ENCODE data around the gene TSPAN18.
A peak's percentile ranks its signal among the peaks of the same experiment; 100 is the strongest.

Gene TSPAN18

GRCh38 chr11:44737245-44738085 lies 10.7 kb downstream of the TSPAN18 start:
- DNase-seq (ENCODE audit: low spot score) = no peak

DNA sequence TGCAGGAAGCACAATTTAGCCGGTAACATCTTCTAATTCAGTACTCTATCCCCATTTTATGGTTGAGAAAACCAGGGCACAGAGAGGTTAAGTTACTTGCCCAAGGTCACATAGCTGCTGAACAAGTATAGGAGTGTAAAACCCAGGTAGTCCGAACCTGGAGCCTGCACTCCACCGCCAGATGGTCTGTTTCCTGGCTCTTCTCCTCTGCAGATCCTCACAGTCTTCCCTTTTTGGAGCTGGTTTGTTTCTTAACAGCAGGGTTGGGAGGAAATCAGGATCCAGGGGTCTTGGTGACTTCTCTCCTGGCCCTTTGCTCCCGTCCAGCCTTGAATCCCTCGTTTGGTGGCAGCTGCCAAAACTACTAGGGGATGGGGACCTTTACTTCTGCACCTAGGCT lies 12.0 kb downstream of the TSPAN18 start:
- DNase-seq (ENCODE audit: low spot score) = no peak

DNA sequence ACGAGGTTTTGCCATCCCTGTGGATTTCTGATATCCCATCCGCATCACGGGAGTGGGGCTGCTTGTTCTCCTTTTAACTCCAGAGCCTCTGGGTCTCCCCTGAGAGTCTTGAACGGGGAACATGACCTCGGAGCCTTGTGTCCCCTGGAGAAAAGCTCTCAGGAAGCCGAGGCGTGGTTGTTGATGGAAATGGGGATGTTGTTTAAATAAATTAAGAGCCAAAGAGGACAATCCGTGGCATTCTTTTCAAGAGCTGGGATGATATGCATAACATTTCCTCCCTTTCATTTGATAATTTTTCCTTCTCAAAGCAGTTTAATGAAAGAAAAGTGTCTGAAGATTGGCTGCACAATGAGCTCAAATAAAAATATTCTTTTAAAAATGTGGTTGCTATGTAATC lies 14.2 kb downstream of the TSPAN18 start:
- no peak for DNase-seq (ENCODE audit: low spot score)

DNA sequence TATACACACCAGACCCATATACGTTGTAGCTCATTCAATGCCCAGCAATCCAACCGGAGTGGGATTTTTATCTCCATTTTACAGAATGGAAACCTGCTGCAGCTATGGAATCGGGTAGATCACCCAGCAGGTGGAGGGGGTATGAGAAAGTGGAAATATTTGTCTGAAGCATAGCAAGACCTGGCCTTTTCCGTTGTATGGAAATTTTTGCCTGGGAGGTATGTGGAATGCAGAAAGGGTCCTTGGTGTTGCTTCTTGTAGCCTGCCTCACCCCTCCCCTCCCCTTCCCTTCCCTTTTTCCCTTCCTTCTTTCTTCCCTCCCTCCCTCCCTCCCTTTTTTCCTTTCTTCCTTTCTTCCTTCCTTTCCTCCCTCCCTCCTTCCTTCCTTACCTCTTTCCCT lies 15.2 kb downstream of the TSPAN18 start:
- DNase-seq (ENCODE audit: low spot score) = no peak

GRCh38 chr11:44742508-44743246 lies 15.9 kb downstream of the TSPAN18 start:
- DNase-seq (ENCODE audit: low spot score) = no peak

GRCh38 chr11:44743326-44743725 lies 16.6 kb downstream of the TSPAN18 start:
- no peak for DNase-seq (ENCODE audit: low spot score)

- peak; percentile 69 for DNase-seq (ENCODE audit: low spot score)
Measured at GRCh38 chr11:44743959-44744557, 17.3 kb downstream of the TSPAN18 start.

DNA sequence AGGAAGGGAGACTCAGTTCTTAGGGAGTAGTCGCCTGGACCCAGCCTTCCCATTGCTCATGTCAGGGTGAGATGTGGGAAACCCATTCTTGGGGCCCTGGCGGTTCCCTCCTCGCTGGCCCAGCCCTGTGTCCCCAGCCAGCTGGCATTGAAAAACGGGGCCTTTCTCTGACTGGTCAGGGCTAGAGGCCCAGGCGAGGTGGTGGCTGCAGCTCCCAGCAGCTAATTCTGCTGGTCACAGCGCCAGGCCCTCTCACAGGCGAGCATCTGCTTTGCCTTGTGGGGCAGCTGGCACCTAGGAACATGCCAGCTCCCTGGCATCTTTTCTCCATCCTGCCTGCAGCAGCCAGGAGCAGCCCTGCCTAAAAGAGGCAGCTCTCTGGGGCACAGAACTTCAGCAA lies 20.1 kb downstream of the TSPAN18 start:
- no peak for DNase-seq (ENCODE audit: low spot score)

DNA sequence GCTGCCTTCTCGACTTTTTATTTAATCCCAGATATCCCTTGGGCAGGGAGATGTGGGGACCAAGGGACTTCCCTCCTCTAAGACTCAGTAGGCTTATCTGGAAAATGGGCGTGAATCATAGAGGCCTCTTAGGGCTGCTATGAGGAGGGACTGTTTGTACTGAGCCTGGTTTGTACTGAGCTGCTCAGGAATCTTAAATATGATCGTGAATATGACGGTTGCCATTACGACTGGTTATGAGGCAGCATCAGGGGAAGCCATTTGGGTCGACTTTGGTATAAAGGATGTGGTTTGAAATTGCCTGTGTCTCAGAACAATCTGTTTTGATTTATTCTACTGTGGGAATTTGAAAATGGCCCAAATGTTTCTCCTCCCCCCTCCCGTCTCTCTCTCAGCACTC lies 20.6 kb downstream of the TSPAN18 start:
- DNase-seq (ENCODE audit: low spot score) = peak; percentile 85

- no peak for DNase-seq (ENCODE audit: low spot score)
Measured at GRCh38 chr11:44747836-44748235, 21.1 kb downstream of the TSPAN18 start.

- DNase-seq (ENCODE audit: low spot score) = no peak
Measured at GRCh38 chr11:44748606-44749005, 21.8 kb downstream of the TSPAN18 start.

DNA sequence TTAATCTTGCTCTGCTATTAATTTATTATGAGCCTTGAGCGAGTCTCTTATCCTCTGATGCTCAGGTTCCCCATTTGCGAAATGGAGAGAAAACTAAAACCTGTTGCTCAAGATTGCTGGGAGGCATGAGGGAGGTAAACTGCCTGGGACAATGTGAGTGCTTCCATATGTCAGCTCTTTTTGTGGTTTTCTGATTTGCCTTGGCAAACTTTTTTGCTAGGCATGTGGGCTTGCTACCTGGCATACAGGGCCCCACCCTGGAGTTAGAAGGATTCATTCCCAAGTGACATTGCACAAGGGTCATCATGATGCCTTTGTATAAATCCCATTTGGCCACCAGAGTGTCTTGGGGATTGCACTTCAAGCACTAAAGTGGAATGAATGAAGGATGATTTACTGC lies 22.4 kb downstream of the TSPAN18 start:
- DNase-seq (ENCODE audit: low spot score) = no peak

DNA sequence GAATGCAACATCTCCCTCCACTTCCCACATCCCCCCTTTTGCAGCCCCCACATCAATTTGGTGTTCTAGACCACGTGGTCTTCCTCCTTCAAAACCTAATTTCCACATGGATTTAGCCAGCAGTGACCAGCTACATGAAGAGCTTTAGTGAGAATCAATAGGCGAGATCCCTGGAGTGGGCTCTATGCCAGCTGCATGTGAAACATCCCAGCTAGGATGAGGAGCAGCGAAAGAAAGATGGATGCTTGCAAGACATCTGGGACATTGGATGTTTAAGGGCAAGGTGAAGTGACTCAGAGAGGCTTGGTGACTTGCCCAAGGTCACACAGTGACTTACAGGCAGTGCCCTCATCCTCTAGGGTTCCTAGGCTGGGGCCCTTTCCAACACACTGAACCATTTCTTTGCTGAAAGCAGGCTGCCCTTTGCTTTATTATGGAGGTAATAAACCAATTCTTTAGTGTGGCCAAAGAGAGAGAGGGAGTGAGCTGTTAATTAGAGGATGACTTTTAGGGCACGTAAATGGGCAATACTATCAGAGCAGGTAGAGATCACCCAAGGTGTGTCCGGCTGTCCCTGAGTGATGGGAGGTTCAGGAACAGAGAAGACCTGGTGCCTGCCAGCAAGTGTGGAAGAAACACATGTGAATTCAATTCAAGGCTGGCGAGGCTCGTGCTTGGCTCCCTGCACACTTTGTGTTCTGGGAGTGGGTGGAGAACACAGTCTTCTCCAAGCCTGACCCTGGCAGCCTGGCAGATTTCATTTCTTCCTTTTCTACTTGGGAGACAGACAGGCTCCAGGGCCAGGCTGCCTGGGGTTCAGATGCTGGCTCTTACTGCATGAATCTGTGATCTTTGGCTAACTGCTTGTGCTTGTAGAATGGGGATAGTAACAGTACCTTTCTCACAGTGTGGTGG lies 24.0 kb downstream of the TSPAN18 start:
- DNase-seq (ENCODE audit: low spot score) = no peak

- DNase-seq (ENCODE audit: low spot score) = no peak
Measured at GRCh38 chr11:44752300-44752699, 25.5 kb downstream of the TSPAN18 start.

DNA sequence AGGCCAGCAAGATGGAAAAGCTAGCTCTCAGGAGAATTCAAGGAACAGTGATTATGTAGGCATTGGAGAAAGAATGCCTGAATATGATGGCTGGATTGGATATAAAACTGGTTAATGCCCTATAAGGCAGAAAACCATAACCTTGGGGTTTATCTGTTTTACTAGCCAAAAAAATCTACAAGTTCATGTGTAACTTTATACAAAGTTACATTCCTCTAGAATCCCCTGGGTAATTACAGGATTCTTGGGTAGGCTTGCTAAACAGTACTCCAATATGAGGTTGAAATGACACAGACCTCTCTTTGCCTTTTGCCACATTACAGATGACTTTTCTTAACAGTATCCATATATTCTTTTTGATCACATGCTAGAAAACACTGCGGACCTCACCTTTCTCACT lies 26.0 kb downstream of the TSPAN18 start:
- DNase-seq (ENCODE audit: low spot score) = no peak

- peak; percentile 35 for DNase-seq (ENCODE audit: low spot score)
Measured at GRCh38 chr11:44753961-44754645, 27.3 kb downstream of the TSPAN18 start.

DNA sequence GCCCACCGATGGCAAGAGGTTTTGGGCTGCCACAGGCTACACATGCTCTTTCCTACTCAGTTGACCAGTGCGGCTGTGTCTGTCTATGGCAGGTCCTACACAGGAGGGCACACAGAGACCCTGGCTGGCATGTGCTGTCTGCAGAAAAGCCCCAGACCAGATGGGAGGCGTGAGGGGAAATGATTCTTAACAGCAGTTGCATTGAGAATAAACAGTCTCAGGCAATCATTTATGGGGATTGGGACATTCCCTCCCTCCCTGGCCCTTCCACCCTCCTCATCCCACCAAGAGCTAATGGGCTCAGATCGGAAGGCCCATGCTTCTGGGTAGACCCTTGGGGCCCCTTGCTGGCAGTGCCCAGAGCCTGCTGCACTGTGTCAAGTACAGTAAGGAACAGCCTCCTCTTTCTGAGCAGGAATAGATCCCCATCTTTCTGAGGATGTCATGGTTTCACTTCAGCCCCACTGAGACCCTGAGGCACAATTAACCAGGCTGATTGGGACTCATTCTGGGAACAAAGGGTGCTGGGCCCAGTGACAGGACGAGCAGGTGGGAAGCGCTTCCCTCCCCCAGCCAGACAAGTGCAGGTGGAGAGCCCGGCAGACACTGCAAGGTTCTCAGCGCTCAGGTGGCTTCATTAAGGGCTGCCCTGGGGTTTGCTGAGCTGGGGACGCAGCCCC lies 28.3 kb downstream of the TSPAN18 start:
- no peak for DNase-seq (ENCODE audit: low spot score)

- peak; percentile 73 for DNase-seq (ENCODE audit: low spot score)
Measured at GRCh38 chr11:44755556-44756523, 29.1 kb downstream of the TSPAN18 start.

DNA sequence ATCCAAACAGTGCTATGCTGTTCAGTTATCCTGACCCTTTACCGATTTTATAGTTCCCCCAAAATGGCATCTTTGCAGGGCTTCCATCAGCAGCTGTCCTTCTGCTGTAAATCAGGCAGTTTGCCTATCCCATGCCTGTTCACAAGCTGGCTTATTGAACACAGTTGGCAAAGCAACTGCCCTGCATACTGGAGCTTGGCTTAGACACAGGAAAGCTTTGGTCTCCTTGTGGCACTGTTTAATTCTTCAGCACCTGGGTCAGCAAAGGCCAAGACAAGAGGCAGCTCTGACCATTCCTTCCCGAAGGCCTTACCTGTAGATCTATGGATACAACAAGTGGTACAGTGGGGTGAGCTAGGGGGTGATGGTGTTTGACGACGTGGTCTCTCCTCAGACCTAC lies 32.2 kb downstream of the TSPAN18 start:
- DNase-seq (ENCODE audit: low spot score) = no peak

Measured in AG08395 (cell line).